H54 (cell line): ENCODE results near the gene C14orf119.

Experiments used
- DNase-seq: peaks from one replicate; pipeline ENCODE4 v3.0.0; 2011; ENCODE audit warnings: low spot score, mixed read lengths; ENCODE audit not compliant: insufficient read length
- FAIRE-seq: peaks from 3 replicates; lab custom pipeline; 2011; peaks lifted over from hg19 to GRCh38; lab: Jason Lieb, UNC
- POLR2A ChIP-seq: IDR thresholded peaks from 2 replicates; pipeline ENCODE4 v1.6.1; 2011; ENCODE audit warnings: low read depth, mild to moderate bottlenecking, low read length

C14orf119 gene

GRCh38 chr14:23089498-23090253 lies 5.6 kb upstream of the C14orf119 start:
- FAIRE-seq (no peak), DNase-seq (no peak)
- TF ChIP-seq POLR2A = no peak

- FAIRE-seq = no peak
- DNase-seq = no peak
- no peak for TF ChIP-seq POLR2A
Observed at GRCh38 chr14:23090254-23090636, 5.1 kb upstream of the C14orf119 start.

- TF ChIP-seq POLR2A = no peak
- DNase-seq = no peak
- FAIRE-seq = no peak
Observed at GRCh38 chr14:23091294-23092225, 3.7 kb upstream of the C14orf119 start.

GRCh38 chr14:23093104-23093503 lies 2.2 kb upstream of the C14orf119 start:
- no peak for FAIRE-seq
- DNase-seq = no peak
- TF ChIP-seq POLR2A = no peak

GRCh38 chr14:23093526-23093925 lies 1.8 kb upstream of the C14orf119 start:
- DNase-seq (no peak), FAIRE-seq (no peak)

GRCh38 chr14:23093991-23094665 lies 1.2 kb upstream of the C14orf119 start:
- TF ChIP-seq POLR2A = no peak
- no peak for DNase-seq
- FAIRE-seq = no peak

More at GRCh38 chr14:23093526-23093925, 1.8 kb upstream of the C14orf119 start:
- no peak for TF ChIP-seq POLR2A

GRCh38 chr14:23094666-23095195 lies 574 bp upstream of the C14orf119 start, which contains the start of gene ACIN1:
Gene ACIN1 (minus strand): TSS chr14:23095136. CDS start chr14:23095112, 24 bp downstream.
- no peak for FAIRE-seq
- TF ChIP-seq POLR2A = peak; percentile 54
- peak; percentile 29 for DNase-seq

- DNase-seq (no peak), FAIRE-seq (no peak)
- no peak for TF ChIP-seq POLR2A
Observed at GRCh38 chr14:23097786-23098185, 2.5 kb downstream of the C14orf119 start.

GRCh38 chr14:23099212-23099861 lies 4.0 kb downstream of the C14orf119 start:
- DNase-seq = no peak
- TF ChIP-seq POLR2A = no peak
- FAIRE-seq = no peak

- no peak for FAIRE-seq
- DNase-seq = no peak
- no peak for TF ChIP-seq POLR2A
Observed at GRCh38 chr14:23101213-23101970, 6.1 kb downstream of the C14orf119 start.

- DNase-seq = no peak
- no peak for TF ChIP-seq POLR2A
- FAIRE-seq = no peak
Observed at GRCh38 chr14:23101986-23102625, 6.8 kb downstream of the C14orf119 start.

- TF ChIP-seq POLR2A = no peak
- DNase-seq (no peak), FAIRE-seq (no peak)
Observed at GRCh38 chr14:23102801-23103200, 7.5 kb downstream of the C14orf119 start.
